Nephron progenitor cell (in vitro differentiated cells): Measurements from ENCODE around the gene COLEC12.

Experiments used
- DNase-seq: peaks from one replicate; pipeline ENCODE4 v3.0.0; 2021
- H3K27ac Mint-ChIP-seq: 2 replicates; pipeline ENCODE4 v1.8.0; 2021; ENCODE audit warnings: mild to moderate bottlenecking, moderate library complexity, mixed read lengths
- H3K27me3 Mint-ChIP-seq: 2 replicates; pipeline ENCODE4 v1.8.0; 2021; ENCODE audit warnings: mild to moderate bottlenecking, low read depth, mixed read lengths; ENCODE audit not compliant: poor library complexity
- H3K36me3 Mint-ChIP-seq: 2 replicates; pipeline ENCODE4 v1.8.0; 2021; ENCODE audit warnings: low read depth, mixed read lengths
- H3K4me1 Mint-ChIP-seq: 2 replicates; pipeline ENCODE4 v1.8.0; 2021; ENCODE audit warnings: mixed read lengths
- H3K4me3 Mint-ChIP-seq: 2 replicates; pipeline ENCODE4 v1.8.0; 2021; ENCODE audit warnings: mild to moderate bottlenecking, moderate library complexity, mixed read lengths
- H3K9me3 Mint-ChIP-seq: 2 replicates; pipeline ENCODE4 v1.8.0; 2021; ENCODE audit warnings: mild to moderate bottlenecking, moderate library complexity, mixed read lengths
- CTCF ChIP-seq: fragments of 200-600 bp; sonication (generic); IDR thresholded peaks from 2 replicates; pipeline ENCODE4 v1.5.0; 2021; ENCODE audit warnings: antibody characterized with exemption

Gene COLEC12

GRCh38 chr18:390741-391478, 109.6 kb downstream of the COLEC12 start:
- Mint-ChIP-seq H3K36me3 (peaks cover 18% of the 10 kb centered on the region), H3K4me3 (no peak overlapping the region), H3K4me1 (peaks cover 54% of the 10 kb centered on the region)

GRCh38 chr18:389658-390357, 110.7 kb downstream of the COLEC12 start:
- no peak for TF ChIP-seq CTCF
- peaks cover 9% of the 10 kb centered on the region for H3K9me3 Mint-ChIP-seq
- H3K27me3 Mint-ChIP-seq: no peaks in the 10 kb centered on the region
- no peak overlapping the region for H3K4me3 Mint-ChIP-seq
- DNase-seq: no peak
- peaks cover 24% of the 10 kb centered on the region for H3K36me3 Mint-ChIP-seq
- H3K27ac Mint-ChIP-seq: peak overlapping the region; percentile 50
- peaks cover 50% of the 10 kb centered on the region for H3K4me1 Mint-ChIP-seq

More at GRCh38 chr18:390741-391478, 109.6 kb downstream of the COLEC12 start:
- Mint-ChIP-seq H3K27ac (peak overlapping the region; percentile 23), H3K9me3 (peaks cover 2% of the 10 kb centered on the region), H3K27me3 (no peaks in the 10 kb centered on the region)
- DNase-seq: no peak
- TF ChIP-seq CTCF: no peak

GRCh38 chr18:388200-388599, 112.3 kb downstream of the COLEC12 start:
- no peak overlapping the region for H3K27ac Mint-ChIP-seq
- peaks cover 56% of the 10 kb centered on the region for H3K4me1 Mint-ChIP-seq

GRCh38 chr18:386994-387393, 113.5 kb downstream of the COLEC12 start:
- Mint-ChIP-seq H3K36me3 (peaks cover 41% of the 10 kb centered on the region), H3K9me3 (peaks cover 27% of the 10 kb centered on the region), H3K27me3 (no peaks in the 10 kb centered on the region), H3K27ac (no peak overlapping the region), H3K4me1 (peaks cover 65% of the 10 kb centered on the region), H3K4me3 (peak overlapping the region; percentile 8)
- no peak for DNase-seq
- no peak for TF ChIP-seq CTCF

More at GRCh38 chr18:388200-388599, 112.3 kb downstream of the COLEC12 start:
- no peaks in the 10 kb centered on the region for H3K27me3 Mint-ChIP-seq
- no peak overlapping the region for H3K4me3 Mint-ChIP-seq
- no peak for DNase-seq
- H3K9me3 Mint-ChIP-seq: peaks cover 25% of the 10 kb centered on the region
- peaks cover 38% of the 10 kb centered on the region for H3K36me3 Mint-ChIP-seq
- no peak for TF ChIP-seq CTCF

- no peak for TF ChIP-seq CTCF
- peaks cover 44% of the 10 kb centered on the region for H3K36me3 Mint-ChIP-seq
- H3K27me3 Mint-ChIP-seq: no peaks in the 10 kb centered on the region
- DNase-seq: no peak
- H3K4me3 Mint-ChIP-seq: no peak overlapping the region
- peaks cover 27% of the 10 kb centered on the region for H3K9me3 Mint-ChIP-seq
- peaks cover 73% of the 10 kb centered on the region for H3K4me1 Mint-ChIP-seq
- H3K27ac Mint-ChIP-seq: no peak overlapping the region
Observed at GRCh38 chr18:384897-385296, 115.6 kb downstream of the COLEC12 start.
